ENCODE results near the gene GATA2. TPM values are rescaled to one million over a fixed set of nuclear protein-coding genes. Genes with fewer than 3 reads are reported as not detected.

The GATA2 gene
- total RNA-seq (2014; rRNA removed; shearing (Covaris generic)) = 7.5 and 12.2 TPM in 2 replicates

DNA sequence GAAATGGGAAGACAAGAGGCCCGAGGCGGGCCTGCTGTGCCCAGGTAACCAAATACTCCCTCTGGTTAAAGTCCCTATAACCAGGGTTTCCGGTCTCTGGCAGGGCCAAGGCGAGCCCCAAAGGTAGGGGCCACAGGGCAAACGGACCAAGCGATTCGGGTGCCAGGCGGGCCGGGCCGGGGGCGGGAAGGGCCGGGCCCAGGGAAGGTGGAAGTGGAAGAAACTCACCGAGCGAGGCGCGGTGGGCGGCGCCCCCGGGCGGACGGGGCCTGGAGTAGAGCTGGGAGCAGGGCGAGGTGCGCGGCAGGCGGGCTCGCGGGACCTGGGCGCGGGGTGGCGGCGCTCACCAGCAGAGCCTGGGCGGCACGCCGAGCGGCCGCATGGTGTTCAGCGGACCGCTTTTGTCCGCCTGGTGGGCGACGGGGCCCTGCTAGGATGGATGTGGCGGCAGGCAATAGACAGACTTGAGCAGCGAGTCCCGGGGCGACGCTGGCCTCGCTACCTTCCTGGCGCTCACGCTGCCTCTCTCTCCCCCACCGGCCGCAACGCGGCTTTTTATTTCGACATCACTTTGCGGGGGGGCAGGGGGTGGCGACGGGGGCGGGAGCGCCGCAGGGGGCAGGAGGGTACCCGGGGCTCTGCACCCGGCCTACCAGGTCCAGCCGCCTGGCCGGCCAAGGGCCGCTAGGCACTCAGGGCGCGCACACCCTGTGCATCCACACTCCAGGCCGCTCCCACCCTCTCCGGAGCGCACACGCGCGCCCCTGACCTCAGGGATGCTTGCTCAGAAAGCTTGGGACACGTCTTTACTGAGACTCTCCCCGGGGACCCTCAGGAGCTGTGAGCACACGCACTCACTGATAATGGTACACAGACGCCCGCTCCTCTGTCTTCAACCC is at the start of gene GATA2:
Gene GATA2, minus strand, starts transcription at position 531 of the 899 bp plus-strand sequence. CDS start 6,170 bp downstream, outside the sequence.
- DNase-seq (ENCODE audit: low read depth) = peak; percentile 55

DNA sequence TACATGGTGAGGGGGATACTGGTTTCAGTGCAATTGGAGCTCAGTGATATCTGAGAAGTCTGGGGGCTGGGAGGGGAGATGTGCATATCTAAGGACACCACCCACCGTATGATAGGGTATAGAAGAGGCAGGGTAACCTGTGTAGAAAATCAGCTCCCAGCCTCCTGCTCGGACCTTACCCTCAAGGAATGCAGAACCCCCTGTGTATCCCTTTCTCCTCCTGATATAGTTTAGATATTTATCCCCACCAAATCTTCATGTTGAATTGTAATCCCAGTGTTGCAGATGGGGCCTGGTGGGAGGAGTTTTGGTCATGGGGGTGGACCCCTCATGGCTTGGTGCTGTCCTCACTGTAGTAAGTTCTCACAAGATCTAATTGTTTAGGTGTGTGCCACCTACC is 48.2 kb upstream of the GATA2 start:
- no peak for DNase-seq (ENCODE audit: low read depth)

DNA sequence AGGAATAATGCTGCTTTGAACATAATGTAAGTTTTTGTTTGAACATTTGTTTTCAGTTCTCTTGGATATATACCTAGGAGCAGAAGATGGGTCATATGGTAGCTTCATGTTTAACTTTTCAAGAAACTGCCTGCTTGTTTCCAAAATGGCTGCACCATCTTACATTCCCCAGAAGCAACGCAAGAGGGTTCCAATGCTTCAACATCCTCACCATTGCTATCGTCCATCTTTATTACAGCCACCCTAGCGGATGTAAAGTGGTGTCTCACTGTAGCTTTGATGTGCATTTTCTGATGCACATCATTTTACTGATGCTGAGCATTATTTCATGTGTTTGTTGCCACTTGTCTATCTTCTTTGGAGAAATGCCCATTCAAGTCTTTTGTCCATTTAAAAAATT is 46.4 kb upstream of the GATA2 start:
- no peak for DNase-seq (ENCODE audit: low read depth)

DNA sequence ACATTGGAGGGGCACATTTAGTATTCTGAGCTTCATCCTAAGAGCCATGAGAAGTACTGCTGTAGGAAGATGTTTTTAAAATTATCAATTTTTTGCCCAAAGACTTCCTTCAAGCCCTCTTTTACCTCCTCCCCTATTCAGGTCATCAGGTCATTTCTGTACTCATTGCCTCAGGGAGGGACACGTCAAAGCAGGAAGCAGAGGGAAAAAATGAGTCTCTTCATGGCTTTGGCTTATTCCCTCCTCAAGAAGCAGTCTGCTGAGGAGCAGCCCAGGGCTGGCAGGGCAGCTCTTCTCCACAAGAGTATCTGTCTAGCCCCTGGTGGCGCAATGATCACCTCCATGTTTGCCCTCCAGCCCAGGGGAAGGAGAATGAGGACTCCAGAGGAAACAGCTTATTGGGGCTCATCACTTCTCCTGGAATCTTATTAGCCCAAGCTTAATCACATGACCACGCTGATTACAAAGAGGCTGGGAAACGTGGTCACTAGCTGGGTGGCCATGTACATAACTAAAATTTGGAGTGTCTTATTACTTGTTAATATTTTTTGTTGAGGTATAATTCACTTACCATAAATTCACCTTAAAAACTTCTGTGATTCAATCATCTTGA is 44.2 kb upstream of the GATA2 start:
- DNase-seq (ENCODE audit: low read depth) = no peak

DNA sequence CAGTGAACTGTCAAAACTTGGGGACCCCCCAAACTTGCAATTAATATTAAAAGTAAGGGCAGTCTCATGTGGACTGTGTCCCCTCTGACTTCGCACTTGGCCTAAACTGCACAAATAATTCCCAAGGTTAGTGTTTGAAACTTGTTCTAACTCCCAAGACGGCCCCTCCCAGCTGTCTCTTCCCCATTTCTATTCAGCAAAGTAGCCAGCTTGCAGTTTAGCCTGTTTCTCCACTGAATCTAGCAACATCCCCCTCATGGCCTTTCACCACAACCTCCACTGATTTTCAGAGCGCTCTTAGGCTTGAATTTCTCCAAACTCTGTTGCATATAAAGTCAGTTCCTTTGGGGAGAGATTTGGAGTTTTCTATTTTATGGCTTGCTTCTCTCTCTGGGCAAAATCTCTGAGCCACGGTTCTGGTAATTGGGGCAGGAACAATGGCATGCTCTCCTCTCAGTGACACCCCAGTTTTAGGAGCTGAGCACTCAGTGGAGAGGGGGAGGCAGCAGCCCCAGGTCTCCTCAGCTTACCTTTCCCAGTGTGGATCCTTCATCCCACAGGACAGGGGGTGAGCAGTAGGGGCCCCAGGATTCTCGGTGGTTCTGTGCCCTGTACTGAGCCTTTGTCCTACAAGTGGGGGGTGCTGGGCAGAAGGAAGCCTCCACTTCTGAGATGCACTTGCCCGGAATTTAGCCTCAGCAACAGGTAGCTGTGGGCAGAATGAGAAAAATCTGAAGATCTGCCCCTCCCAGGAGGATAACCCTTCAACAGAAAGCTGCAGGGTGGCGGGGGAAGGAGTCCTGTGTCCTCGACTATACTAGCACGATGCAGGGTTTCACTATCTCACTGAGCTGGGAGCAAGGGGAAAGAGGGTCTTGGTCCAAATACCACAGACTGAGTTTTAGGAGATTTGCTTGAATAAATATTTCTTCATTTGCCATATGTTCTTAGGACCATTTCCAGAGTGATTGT is 39.3 kb upstream of the GATA2 start:
- no peak for DNase-seq (ENCODE audit: low read depth)

- DNase-seq (ENCODE audit: low read depth) = no peak
These were observed 31.6 kb upstream of the GATA2 start for GRCh38 chr3:128524374-128525299.

- no peak for DNase-seq (ENCODE audit: low read depth)
These were observed 30.6 kb upstream of the GATA2 start for GRCh38 chr3:128523591-128523990.

GRCh38 chr3:128521715-128522114 is 28.7 kb upstream of the GATA2 start:
- DNase-seq (ENCODE audit: low read depth) = no peak

- no peak for DNase-seq (ENCODE audit: low read depth)
These were observed 25.8 kb upstream of the GATA2 start for GRCh38 chr3:128518587-128519490.

- DNase-seq (ENCODE audit: low read depth) = no peak
These were observed 24.6 kb upstream of the GATA2 start for GRCh38 chr3:128517648-128518047.

GRCh38 chr3:128515967-128516366 is 23.0 kb upstream of the GATA2 start:
- DNase-seq (ENCODE audit: low read depth) = no peak

- no peak for DNase-seq (ENCODE audit: low read depth)
These were observed 15.9 kb upstream of the GATA2 start for GRCh38 chr3:128508852-128509251.

DNA sequence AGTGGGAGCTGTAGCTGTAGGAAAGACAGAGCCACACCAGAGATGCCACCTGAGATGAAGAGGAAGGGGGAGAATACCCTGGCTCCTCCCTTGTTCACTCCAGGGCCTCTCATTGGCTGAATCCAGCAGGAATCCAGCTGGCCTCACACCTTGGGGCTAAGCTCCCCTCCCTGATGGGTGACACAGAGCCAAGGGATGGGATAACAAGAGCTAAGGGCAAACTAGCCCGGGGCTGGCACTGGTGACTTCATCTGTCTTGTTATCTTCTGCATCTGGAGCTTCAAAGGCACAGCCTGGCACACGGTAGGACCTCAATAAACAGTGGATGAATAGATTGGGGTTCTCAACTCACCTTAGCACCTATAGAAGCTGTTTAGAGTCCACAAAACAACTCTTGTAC is 13.8 kb upstream of the GATA2 start:
- no peak for DNase-seq (ENCODE audit: low read depth)

- no peak for DNase-seq (ENCODE audit: low read depth)
These were observed 12.8 kb upstream of the GATA2 start for GRCh38 chr3:128505771-128506170.

DNA sequence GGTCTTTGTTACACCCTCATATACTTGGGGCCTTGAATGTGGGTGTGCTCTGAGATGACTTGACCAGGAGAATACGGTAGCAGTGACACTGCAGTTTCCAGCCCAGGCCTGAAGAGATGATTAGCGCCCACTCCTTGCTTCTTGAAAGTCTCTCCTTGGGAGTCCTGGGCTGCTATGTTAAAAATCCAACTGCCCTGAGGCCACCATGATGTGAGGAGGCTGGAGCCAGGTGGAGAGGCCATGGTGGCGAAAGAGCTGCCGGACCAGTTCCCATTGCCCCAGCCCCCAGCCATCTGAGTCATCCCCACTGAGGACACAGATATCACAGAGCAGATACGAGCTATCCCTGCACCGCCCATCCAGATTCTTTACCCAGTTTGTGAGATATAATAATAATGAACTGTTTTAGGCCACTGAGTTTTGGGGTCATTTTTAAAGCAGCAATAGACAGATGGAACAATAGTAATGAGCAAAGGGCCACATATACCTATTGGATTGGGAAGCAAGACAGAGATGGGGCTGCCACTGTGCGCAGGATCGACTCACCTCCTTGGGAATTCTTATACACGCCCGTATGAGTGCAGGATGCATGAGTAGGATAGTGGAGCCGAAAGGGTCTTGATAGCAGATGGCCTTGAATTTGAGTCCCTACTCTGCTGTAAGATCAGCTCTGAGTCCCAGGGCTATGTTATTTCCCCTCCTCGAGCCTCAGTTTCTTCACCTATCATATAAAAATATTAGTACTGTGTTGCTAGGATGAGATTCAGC is 12.1 kb upstream of the GATA2 start:
- DNase-seq (ENCODE audit: low read depth) = no peak

GRCh38 chr3:128504533-128504915 is 11.5 kb upstream of the GATA2 start:
- no peak for DNase-seq (ENCODE audit: low read depth)

DNA sequence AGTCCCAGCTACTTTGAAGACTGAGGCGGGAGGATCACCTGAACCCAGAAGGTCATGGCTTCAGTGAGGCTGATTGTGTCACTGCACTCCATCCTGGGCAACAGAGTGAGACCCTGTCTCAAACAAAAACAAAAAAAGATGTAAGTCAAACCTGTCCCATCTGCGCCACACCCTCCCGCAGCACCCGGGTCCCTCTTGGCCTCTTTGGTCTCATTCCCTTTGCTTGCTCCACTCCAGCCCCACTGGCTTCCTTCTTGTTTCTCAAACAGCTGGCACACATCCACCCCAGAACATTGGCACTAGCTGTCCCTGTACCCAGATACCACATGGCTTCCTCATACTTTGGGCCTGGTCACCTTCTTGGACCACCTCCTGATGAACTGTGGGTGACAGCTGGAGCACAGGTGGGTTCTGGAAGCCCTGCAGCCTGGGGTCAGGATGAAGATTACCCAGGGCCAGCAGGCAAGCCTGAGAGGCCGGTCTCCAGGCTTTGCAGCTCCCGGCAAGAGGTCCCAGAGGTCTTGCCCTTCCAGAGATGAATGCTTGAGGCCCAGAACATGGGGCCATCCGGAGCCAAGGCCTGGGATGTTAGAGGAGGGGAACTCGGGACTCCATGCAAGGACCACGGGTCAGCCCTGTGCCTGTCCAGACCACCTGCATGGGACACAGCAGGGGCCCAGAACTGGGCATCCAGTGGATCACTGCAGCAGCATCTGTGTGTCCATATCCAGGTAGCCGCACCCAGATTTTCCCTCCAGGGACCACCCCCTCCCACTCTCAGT is 10.9 kb upstream of the GATA2 start:
- no peak for DNase-seq (ENCODE audit: low read depth)

DNA sequence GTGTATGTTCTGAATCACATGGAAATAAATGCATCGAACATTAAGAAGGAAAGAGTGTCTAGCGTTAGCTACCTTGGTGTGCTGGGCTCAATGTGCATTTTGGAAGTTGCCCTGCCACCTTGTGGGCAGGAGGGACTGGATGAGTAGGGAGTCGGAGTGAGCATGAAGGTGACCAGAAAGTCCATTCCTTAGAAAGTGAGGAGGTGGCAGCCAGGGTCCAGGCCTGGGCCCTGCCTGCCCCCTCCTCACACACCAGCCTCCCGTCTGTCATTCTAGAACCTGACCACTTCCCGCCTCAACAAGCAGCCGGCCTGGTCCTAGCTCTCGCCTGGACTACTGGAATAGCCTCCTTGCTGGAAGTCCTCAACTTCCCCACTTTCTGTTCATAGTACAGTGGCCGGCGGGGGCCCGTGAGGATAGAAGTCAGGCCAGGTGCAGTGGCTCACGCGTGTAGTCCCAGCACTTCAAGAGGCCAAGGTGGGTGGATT is 10.2 kb upstream of the GATA2 start:
- DNase-seq (ENCODE audit: low read depth) = no peak
